RPMI7951 (cell line): ENCODE data around the gene RPL36AL. TPM values are rescaled to one million over a fixed set of nuclear protein-coding genes. Genes with fewer than 3 reads are reported as not detected.
"Not testable (repeated sequence)": the region's sequence is repeated elsewhere in the genome, so short reads cannot be mapped to it uniquely, and the experiment has no call there.

ENCODE experiments used
- DNase-seq: peaks from one replicate; pipeline ENCODE4 v3.0.0-alpha.2; 2012; ENCODE audit warnings: low read depth
- total RNA-seq: library from RNA; depleted of rRNA; stranded (reverse); fragments of >200 nt; shearing (Covaris generic); gene quantifications from 2 replicates; pipeline ENCODE4 v1.2.3, GENCODE V29; 2014; rRNA removed

The RPL36AL gene
- total RNA-seq: 287 and 313 TPM in 2 replicates

- peak; percentile 98 for DNase-seq
Observed at GRCh38 chr14:49620182-49621113, at the start of gene RPL36AL, which contains the start of gene MGAT2. Gene RPL36AL, minus strand, starts transcription at chr14:49620626. Its CDS starts 1,522 bp downstream, at chr14:49619104. Gene MGAT2, plus strand, starts transcription at chr14:49620799. Its CDS starts 470 bp downstream, at chr14:49621269.

GRCh38 chr14:49659526-49660455 is 39.4 kb upstream of the RPL36AL start:
- DNase-seq: no peak

GRCh38 chr14:49657500-49657899 is 37.1 kb upstream of the RPL36AL start:
- DNase-seq: not testable (repeated sequence)

- DNase-seq: no peak
Observed at GRCh38 chr14:49654511-49654910, 34.1 kb upstream of the RPL36AL start.

GRCh38 chr14:49653508-49653907 is 33.1 kb upstream of the RPL36AL start:
- no peak for DNase-seq

GRCh38 chr14:49642163-49642562 is 21.7 kb upstream of the RPL36AL start:
- DNase-seq: no peak

GRCh38 chr14:49641697-49642129 is 21.3 kb upstream of the RPL36AL start:
- DNase-seq: peak; percentile 44

- DNase-seq: no peak
Observed at GRCh38 chr14:49640540-49641417, 20.4 kb upstream of the RPL36AL start.

- no peak for DNase-seq
Observed at GRCh38 chr14:49637534-49638078, 17.2 kb upstream of the RPL36AL start.

- no peak for DNase-seq
Observed at GRCh38 chr14:49636866-49637265, 16.4 kb upstream of the RPL36AL start.

GRCh38 chr14:49634547-49635334 is 14.3 kb upstream of the RPL36AL start, which contains the start of gene DNAAF2:
Gene DNAAF2, minus strand, starts transcription at chr14:49635244. Its CDS starts 95 bp downstream, at chr14:49635149.
- DNase-seq: peak; percentile 76

GRCh38 chr14:49633640-49634546 is 13.5 kb upstream of the RPL36AL start:
- peak; percentile 89 for DNase-seq

- DNase-seq: no peak
Observed at GRCh38 chr14:49623941-49624839, 3.8 kb upstream of the RPL36AL start.

- no peak for DNase-seq
Observed at GRCh38 chr14:49623387-49623786, 3.0 kb upstream of the RPL36AL start.

- no peak for DNase-seq
Observed at GRCh38 chr14:49622022-49622607, 1.7 kb upstream of the RPL36AL start.

- peak; percentile 69 for DNase-seq
Observed at GRCh38 chr14:49621114-49621881, 872 bp upstream of the RPL36AL start.
